GM19240 (cell line): ENCODE data around the gene EIF3L.

Experiments
- DNase-seq: peaks from one replicate; pipeline ENCODE4 v3.0.0; 2011; ENCODE audit warnings: low spot score; ENCODE audit not compliant: insufficient read length

Gene EIF3L

DNA sequence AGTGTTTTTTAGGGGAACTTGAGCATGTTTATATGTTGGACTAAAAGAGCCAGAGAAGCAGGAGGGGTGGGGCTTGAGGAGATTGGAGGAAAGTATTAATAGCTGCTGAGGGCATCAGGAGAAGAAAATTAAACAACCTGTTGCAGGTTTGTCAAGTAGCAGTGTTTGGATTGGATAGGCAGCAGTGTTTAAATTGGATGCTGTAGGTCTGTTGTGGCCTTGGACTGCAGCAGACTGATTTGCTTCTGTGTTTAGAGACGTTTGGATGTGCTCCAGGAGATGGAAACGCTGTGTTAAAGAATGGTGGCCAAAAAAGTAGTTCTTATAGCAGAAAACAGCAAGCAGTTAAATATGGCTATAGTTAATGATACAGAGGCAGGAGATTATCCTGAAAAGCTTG is 5.7 kb downstream of the EIF3L start:
- no peak for DNase-seq

DNA sequence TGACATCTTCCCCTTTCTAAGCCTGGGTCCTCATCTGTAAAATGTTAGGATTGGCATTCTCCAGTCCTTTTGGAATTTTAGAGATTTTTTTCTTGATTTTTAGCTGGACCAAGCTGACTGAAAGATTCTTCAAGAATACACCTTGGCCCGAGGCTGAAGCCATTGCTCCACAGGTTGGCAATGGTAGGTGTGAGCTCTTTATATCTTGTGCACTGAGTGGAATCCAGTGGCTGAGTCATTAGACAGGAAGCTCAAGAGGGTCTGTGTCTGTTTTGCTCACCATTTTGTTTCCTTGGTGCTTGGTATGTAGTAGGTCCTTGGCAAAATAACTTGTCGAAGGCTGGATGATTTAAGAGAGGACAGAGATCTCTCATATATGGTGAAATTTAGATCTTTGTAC is 6.2 kb downstream of the EIF3L start:
- no peak for DNase-seq

- DNase-seq = no peak
Measured at GRCh38 chr22:37860796-37861421, 11.7 kb downstream of the EIF3L start.

DNA sequence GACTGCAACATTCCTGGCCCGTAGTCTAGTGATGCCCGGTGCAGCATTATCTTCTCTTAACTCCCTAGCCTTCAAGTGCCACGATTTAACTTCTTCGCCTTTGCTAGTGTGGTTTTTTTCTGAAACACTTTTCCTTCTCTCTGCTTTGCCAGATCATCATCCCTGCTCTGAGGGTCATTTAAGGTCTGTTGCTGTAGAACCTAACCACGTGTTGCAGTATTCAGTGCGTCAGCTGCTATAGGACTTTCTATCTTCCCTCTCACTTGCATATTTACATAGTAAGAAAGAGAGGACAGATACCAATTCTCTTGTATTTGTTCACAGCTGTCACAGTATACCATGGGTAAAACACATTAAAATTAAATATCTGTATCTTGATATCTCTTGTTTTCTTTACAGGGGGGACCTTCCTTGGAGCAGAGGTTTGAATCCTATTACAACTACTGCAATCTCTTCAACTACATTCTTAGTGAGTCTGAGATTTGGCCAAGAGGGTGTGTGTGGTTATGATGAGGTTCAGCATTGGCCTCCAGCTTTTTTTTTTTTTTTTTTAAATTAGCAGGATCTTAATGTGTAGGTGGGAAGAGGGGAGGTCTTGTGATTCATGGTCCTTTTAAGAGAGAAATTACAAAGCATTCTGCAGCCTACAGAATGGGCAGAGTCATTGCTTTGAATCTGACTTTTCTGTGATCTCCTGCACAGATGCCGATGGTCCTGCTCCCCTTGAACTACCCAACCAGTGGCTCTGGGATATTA is 13.5 kb downstream of the EIF3L start:
- no peak for DNase-seq

GRCh38 chr22:37865510-37865909 is 16.3 kb downstream of the EIF3L start:
- no peak for DNase-seq

DNA sequence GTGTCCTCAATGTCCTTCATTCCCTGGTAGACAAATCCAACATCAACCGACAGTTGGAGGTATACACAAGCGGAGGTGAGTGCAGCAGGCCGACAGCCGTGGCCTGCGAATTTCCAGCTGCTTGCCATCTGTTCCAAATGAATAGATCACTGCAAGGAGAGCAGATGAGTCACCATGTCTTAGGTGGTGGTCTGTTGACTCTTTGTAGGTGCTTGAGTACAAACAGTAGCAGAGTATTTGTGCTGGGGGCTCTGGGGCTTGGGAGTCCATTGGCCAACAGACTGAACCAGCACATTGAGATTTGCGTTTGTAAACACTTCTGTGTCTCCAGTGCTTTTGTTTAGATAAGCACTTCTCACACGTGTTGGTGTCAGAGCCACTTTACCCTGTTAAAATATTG is 21.1 kb downstream of the EIF3L start:
- no peak for DNase-seq

DNA sequence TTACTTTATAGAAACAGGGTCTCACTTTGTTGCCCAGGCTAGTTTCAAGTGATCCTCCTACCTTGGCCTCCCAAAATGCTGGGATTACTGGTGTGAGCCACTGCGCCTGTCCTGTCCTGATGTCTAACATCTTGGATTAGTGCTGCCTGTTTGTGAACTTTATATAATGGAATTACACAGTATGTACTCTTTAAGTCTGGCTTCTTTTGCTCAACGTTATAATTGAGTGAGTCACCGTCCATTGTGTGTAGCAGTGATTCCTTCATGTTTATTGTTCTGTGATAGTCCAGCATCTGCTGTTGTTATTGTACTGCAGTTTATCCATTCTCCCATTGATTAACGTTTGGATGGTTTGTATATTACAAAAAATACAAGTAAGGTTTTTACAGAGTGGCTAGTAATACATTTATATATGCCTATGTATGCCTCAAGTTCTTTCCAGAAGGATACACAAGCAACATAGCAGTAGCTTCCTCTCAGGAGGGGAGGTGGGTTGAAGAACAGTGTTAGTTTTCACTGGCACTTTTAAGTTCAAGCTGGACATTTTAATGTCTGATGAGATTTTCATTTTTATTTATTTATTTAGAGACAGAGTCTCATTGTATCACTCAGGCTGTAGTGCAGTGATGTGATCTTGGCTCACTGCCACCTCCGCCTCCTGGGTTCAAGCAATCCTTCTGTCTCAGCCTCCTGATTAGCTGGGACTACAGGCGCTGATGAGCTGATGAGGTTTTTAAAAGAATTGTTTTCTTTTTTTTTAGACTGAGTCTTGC is 31.6 kb downstream of the EIF3L start:
- DNase-seq = no peak

DNA sequence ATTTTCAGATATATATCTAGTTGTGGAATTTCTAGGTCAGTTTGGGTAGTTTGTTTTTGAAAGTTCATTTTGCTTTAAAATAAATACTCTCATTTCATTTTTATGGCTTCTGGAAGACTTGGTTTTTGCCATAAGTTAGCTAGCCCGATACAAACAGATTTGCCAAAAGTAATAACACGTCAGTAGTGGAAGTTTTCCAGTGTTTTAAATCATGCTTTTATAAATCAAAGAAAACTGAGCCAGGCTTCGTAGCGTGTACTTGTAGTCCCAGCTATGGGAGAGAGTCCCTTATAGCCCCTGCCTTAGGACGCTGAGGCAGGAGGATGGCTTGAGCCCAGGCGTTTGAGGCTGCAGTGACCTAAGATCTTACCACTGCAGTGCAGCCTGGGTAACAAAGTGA is 35.2 kb downstream of the EIF3L start:
- DNase-seq = no peak

- no peak for DNase-seq
Measured at GRCh38 chr22:37887584-37888378, 38.6 kb downstream of the EIF3L start.

DNA sequence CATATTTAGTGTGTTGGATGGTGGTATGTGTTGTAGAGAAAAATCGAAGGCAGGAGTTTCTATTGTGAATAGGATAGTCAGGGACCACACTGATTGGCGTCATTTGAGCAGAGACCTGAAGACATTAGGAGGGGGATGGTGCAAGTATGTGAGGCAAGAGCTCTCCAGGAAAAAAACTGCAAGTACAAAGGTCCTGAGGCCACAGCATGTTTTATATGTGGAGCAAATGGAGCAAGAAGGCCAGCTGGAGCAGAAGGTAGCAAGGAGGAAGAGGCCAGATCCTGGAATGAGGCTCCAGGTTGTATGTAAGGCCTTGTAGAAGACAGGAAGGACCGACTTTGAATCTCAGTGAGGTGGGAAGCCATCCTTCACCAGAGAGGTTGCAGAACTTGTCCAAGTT is 42.7 kb downstream of the EIF3L start:
- DNase-seq = no peak

DNA sequence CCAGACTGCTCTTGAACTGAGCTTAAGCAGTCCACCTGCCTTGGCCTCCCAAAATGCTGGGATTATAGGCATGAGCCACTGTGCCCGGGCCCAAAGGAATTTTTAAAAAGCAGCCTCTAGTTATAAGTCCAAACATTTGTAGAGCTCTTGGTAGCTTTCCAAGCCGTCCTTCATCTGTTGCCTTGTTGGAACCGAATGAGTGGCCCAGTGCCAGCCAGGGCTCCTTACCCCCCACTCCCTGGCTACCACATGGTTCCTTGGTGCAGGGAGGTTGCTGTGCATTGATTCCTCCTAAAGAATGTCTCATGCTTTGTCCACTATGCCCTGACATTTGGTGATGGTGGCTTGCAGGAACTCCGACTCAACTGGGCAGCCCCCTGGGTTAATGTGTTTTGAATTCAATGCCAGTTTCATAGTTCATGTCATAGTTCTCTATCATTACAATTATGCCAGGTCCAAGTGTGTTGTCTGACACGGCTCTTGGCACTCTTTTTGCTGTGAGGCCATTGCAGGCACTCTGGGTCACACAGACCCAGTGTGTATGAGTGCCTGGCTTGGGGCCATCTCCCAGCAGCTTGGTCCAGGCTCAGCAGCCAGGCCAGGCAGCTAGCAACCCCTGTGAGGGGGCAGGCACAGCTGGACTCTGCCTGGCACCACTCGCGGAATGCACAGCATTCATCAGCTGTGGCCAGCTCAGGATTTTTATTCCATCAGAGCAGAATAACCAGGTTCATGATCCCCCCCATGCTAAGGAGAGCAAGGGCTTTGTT is 43.5 kb downstream of the EIF3L start:
- DNase-seq = no peak

DNA sequence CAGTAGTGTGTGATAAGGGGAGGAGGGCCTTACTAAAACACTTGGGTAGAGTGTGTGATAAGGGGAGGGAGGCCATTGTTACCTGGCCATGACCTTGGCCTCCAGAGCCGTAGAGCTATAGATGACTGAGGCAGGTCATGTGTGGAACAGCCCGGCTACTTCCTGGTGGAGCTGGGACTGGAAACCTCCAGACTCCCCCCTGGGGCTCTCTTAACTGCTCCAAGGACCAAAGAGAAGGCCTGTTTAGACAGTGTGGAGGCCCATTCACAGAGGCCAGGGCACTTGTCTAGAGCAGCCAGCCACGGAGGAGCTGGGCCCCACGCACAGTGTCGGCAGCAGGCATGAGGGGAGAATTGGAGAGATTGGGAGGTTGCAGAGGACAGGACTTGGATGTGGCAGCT is 44.4 kb downstream of the EIF3L start:
- DNase-seq = no peak

GRCh38 chr22:37894939-37895670 is 45.9 kb downstream of the EIF3L start:
- no peak for DNase-seq

DNA sequence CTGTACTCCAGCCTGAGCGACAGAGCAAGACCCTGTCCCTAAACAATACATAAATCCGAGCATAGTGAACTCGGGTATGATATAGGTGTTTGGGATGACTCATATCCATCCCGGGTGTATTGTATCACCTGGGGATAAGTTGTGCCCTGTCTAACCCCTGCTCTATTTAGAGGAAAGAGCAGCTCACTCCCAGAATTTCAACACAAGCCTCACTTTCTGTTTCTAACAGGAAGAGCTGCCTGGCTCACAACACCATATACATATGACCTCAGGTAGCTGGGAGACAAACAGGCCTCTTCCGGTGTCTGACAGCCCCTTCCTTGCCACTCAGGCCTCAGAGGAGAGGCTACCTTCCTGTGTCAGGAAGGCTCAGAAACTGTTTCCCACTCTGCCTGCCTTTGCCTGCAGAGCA is 47.0 kb downstream of the EIF3L start:
- DNase-seq = peak; percentile 69

- DNase-seq = no peak
Measured at GRCh38 chr22:37896939-37897338, 47.7 kb downstream of the EIF3L start.

- no peak for DNase-seq
Measured at GRCh38 chr22:37897807-37898206, 48.6 kb downstream of the EIF3L start.

DNA sequence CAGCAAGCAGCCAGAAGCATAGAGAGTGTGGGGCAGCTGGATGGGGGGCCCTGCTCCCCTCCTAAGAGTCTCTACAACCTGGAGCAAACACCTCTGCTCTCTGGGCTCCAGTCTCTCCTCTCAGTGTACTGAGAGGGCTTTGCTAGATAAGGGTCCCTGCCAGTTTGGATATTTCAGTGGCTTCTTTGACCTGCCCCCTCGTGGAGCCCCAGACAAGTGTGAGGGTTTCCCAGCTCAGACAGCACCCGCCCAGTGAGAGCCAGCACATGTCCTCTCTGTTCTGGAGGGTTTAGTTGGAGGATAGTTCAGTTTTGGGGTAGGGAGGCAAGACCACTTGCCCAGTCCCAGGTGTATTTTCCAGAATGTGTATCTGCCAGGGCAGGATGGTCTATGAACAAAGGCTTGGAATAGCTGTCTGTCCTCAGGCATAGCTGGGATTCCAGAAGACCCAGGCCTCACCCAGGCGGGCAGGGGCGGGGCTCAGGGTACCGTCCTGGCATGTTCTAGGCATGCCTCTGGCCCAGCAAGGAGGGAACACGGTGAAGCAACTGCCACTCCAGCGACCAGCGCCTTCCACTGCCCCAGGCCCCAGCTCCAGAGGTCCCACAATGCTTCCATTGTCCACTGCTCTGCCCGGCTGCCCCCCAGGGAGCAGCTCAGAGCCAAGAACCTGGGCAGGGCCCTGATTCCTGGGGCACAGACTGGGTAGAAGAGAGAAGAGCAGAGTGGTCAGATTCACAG is 49.4 kb downstream of the EIF3L start:
- DNase-seq = no peak

- DNase-seq = no peak
Measured at GRCh38 chr22:37904572-37905533, 55.6 kb downstream of the EIF3L start.
